NCI-H524 (cell line): ENCODE measurements around the gene ZNF410.

Experiments used
- DNase-seq, 2 experiments: peaks; one replicate each; lab custom pipeline; 2025; lab: John Stamatoyannopoulos, UW

ZNF410 gene

GRCh38 chr14:73949752-73950734 is 63.4 kb downstream of the ZNF410 start, which contains the start of the genes COQ6 and FAM161B:
Gene COQ6, plus strand, starts transcription at chr14:73950302. Its CDS starts 31 bp downstream, at chr14:73950333.
Gene FAM161B, minus strand, starts transcription at chr14:73950094. Its CDS starts 68 bp downstream, at chr14:73950026.
- peak; percentile 98 to 99 for DNase-seq

GRCh38 chr14:73953731-73954130 is 67.1 kb downstream of the ZNF410 start:
- no peak for DNase-seq

- DNase-seq = no peak
Observed at GRCh38 chr14:73955674-73956073, 69.0 kb downstream of the ZNF410 start.

- DNase-seq = no peak
Observed at GRCh38 chr14:73958591-73958990, 71.9 kb downstream of the ZNF410 start.

- DNase-seq = no peak
Observed at GRCh38 chr14:73961192-73961591, 74.5 kb downstream of the ZNF410 start.

GRCh38 chr14:73965216-73965615 is 78.6 kb downstream of the ZNF410 start:
- DNase-seq = no peak

GRCh38 chr14:73968885-73969284 is 82.2 kb downstream of the ZNF410 start:
- no peak for DNase-seq

GRCh38 chr14:73973497-73973896 is 86.8 kb downstream of the ZNF410 start:
- peak; percentile 80 to 90 for DNase-seq

GRCh38 chr14:73976125-73976524 is 89.5 kb downstream of the ZNF410 start:
- DNase-seq = no peak

- no peak for DNase-seq
Observed at GRCh38 chr14:73977896-73978295, 91.2 kb downstream of the ZNF410 start.
